Prostate gland (tissue), 2 donors: ENCODE measurements around the gene SIVA1.

Experiments used
- POLR2A ChIP-seq: fragments of 450-650 bp; IDR thresholded peaks from one replicate; pipeline ENCODE4 v1.6.1; 2016; ENCODE audit warnings: antibody characterized with exemption, mild to moderate bottlenecking
- POLR2AphosphoS5 ChIP-seq: sonication (generic); formaldehyde crosslinking; IDR thresholded peaks from one replicate; pipeline ENCODE4 v1.6.1; 2017; ENCODE audit warnings: antibody characterized with exemption
- TF ChIP-seq, protein P1 (sequence below), 4 experiments: fragments of 200-600 bp in 2 of 4; fragments of 450-650 bp in 2 of 4; sonication (generic) in 2 of 4; IDR thresholded peaks; 1 replicate in 3 of 4; 2 replicates in 1 of 4; pipeline ENCODE4 v1.5.1; 2016 to 2019; ENCODE audit warnings: antibody characterized with exemption in 4 of 4, mild to moderate bottlenecking in 2 of 4, moderate library complexity in 2 of 4

DNA sequence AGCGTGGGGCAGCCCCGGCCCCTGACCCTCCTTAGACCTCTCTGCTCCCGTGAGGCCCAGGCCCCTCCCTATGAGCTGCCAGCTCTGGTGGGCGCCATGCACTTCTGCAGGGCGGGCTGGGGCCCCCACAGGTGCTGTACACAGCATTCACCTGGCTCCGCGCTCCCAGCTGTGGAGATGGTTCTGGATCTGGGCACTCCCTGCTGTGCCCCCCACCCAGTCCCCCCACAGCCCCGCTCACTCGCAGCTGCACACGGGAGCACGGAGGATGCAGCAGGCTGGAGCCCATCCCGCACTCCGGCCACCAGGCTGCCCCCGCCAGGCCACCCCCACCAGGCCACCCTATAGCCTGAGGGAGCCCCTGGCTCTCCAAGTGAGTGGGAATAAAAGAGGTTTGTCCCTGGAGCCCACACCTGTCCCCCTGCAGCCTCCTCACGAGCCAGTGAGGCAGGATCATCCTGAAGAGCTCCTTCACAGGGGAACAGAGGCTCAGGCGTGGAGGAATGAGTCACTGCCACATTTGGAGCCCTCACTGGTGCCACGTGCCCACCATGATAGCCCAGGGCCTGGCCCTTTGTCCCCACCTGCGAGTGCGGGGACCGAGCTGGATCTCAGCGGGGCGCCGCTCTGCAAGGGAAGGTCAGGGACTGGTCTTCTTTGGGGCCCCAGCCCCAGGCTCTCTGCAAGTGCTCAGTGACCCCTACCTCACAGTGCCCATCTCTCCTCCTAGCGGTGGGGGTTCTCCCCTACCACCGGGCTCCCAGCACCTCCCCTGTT, 27.0 kb upstream of the SIVA1 start:
- TF ChIP-seq, protein P1, sequence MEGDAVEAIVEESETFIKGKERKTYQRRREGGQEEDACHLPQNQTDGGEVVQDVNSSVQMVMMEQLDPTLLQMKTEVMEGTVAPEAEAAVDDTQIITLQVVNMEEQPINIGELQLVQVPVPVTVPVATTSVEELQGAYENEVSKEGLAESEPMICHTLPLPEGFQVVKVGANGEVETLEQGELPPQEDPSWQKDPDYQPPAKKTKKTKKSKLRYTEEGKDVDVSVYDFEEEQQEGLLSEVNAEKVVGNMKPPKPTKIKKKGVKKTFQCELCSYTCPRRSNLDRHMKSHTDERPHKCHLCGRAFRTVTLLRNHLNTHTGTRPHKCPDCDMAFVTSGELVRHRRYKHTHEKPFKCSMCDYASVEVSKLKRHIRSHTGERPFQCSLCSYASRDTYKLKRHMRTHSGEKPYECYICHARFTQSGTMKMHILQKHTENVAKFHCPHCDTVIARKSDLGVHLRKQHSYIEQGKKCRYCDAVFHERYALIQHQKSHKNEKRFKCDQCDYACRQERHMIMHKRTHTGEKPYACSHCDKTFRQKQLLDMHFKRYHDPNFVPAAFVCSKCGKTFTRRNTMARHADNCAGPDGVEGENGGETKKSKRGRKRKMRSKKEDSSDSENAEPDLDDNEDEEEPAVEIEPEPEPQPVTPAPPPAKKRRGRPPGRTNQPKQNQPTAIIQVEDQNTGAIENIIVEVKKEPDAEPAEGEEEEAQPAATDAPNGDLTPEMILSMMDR (IDR thresholded peaks at IDR 0.05): no peak
- TF ChIP-seq POLR2A (no peak), POLR2AphosphoS5 (no peak)
